HepG2 (cell line): Measurements from ENCODE around the gene B4GALT2. TPM values are rescaled to one million over a fixed set of nuclear protein-coding genes. Genes with fewer than 3 reads are reported as not detected.

ENCODE experiments used
- CCAR2 ChIP-seq: fragments of 200-400 bp; formaldehyde crosslinking; optimal IDR thresholded peaks from 2 replicates; pipeline ENCODE3; 2018; ENCODE audit warnings: low read depth, mild to moderate bottlenecking, low read length, moderate library complexity
- CHD4 ChIP-seq: fragments of 200-600 bp; sonication (generic); IDR thresholded peaks from 2 replicates; pipeline ENCODE4 v1.7.0; 2017; ENCODE audit warnings: mild to moderate bottlenecking, low read length, borderline replicate concordance
- MTA1 ChIP-seq: sonication (generic); formaldehyde crosslinking; IDR thresholded peaks from 2 replicates; pipeline ENCODE4 v1.4.0; 2020; ENCODE audit warnings: missing genetic modification reagents, mild to moderate bottlenecking, borderline replicate concordance
- NR2C2 ChIP-seq: sonication (generic); formaldehyde crosslinking; IDR thresholded peaks from 2 replicates; pipeline ENCODE4 v1.4.0; 2020; ENCODE audit warnings: missing genetic modification reagents, mild to moderate bottlenecking, moderate library complexity, borderline replicate concordance
- PHF21A ChIP-seq: sonication (generic); formaldehyde crosslinking; IDR thresholded peaks from 2 replicates; pipeline ENCODE4 v1.5.0; 2020; ENCODE audit warnings: mild to moderate bottlenecking, missing genetic modification reagents
- RBM22 ChIP-seq: fragments of 200-400 bp; formaldehyde crosslinking; optimal IDR thresholded peaks from 2 replicates; pipeline ENCODE3; 2017; ENCODE audit warnings: mild to moderate bottlenecking, low read length, moderate library complexity
- RFX1 ChIP-seq: fragments of 450-650 bp; IDR thresholded peaks from 2 replicates; pipeline ENCODE4 v1.6.1; 2017
- RXRA ChIP-seq: sonication (generic); formaldehyde crosslinking; IDR thresholded peaks from 2 replicates; pipeline ENCODE4 v1.5.1; 2020; ENCODE audit warnings: missing genetic modification reagents
- SMAD9 ChIP-seq: sonication (generic); formaldehyde crosslinking; IDR thresholded peaks from 2 replicates; pipeline ENCODE4 v1.5.1; 2020; ENCODE audit warnings: mild to moderate bottlenecking, missing genetic modification reagents
- XRCC5 ChIP-seq: fragments of 200-400 bp; formaldehyde crosslinking; optimal IDR thresholded peaks from 2 replicates; pipeline ENCODE3; 2017; ENCODE audit warnings: mild to moderate bottlenecking, low read length
- ZNF235 ChIP-seq: sonication (generic); formaldehyde crosslinking; IDR thresholded peaks from 2 replicates; pipeline ENCODE4 v1.8.1; 2023; ENCODE audit warnings: mild to moderate bottlenecking, missing genetic modification reagents, borderline replicate concordance
- ZNF501 ChIP-seq: sonication (generic); formaldehyde crosslinking; IDR thresholded peaks from 2 replicates; pipeline ENCODE4 v1.5.1; 2020; ENCODE audit warnings: mild to moderate bottlenecking, moderate library complexity, missing genetic modification reagents
- ZSCAN31 ChIP-seq: sonication (generic); formaldehyde crosslinking; IDR thresholded peaks from 2 replicates; pipeline ENCODE4 v1.5.0; 2020; ENCODE audit warnings: low read depth, mild to moderate bottlenecking, missing genetic modification reagents
- polyA plus RNA-seq, 8 experiments: library from polyadenylated mRNA; depleted of rRNA in 3 of 8; stranded (reverse) in 7 of 8; unstranded in 1 of 8; fragments of >200 nt; fragmentation: Illumina TruSeq in 4 of 8; extraction: Trizol in 4 of 8; gene quantifications; 2 replicates each; pipeline versions ENCODE4 v1.2.1 to v1.2.3, GENCODE V29; 2011 to 2016; ENCODE audit warnings: low read depth in 4 of 8, missing spikeins in 1 of 8, mixed read lengths in 1 of 8; ENCODE audit not compliant: insufficient read depth in 1 of 8
- total RNA-seq, 5 experiments: library from RNA; depleted of rRNA; stranded (reverse); fragments of >200 nt; fragmentation: Illumina TruSeq; extraction: Trizol; gene quantifications; 2 replicates each; pipeline ENCODE4 v1.2.3, GENCODE V29; 2016; ENCODE audit warnings: low read depth in 1 of 5
- TF ChIP-seq, protein P1 (sequence below): sonication (generic); formaldehyde crosslinking; IDR thresholded peaks from 2 replicates; pipeline ENCODE4 v1.8.0; 2023; ENCODE audit warnings: mild to moderate bottlenecking, missing genetic modification reagents
- TF ChIP-seq, protein P2 (sequence below), 2 experiments: fragments of 450-650 bp in 1 of 2; sonication (generic) in 1 of 2; formaldehyde crosslinking in 1 of 2; IDR thresholded peaks; 2 replicates each; pipeline versions ENCODE4 v1.6.1 to v1.8.0; 2016 to 2022; ENCODE audit warnings: antibody characterized with exemption in 1 of 2, mild to moderate bottlenecking in 1 of 2, missing genetic modification reagents in 1 of 2
- TF ChIP-seq, protein P3 (sequence below): sonication (generic); formaldehyde crosslinking; IDR thresholded peaks from 2 replicates; pipeline ENCODE4 v1.4.0; 2020; ENCODE audit warnings: missing genetic modification reagents

B4GALT2 gene
- total and polyA plus RNA-seq, 2 of the 13 experiments (the other 11 are each of a cell fraction or from before 2014, with no cell fraction given) = 41.9 to 78.0 TPM

DNA sequence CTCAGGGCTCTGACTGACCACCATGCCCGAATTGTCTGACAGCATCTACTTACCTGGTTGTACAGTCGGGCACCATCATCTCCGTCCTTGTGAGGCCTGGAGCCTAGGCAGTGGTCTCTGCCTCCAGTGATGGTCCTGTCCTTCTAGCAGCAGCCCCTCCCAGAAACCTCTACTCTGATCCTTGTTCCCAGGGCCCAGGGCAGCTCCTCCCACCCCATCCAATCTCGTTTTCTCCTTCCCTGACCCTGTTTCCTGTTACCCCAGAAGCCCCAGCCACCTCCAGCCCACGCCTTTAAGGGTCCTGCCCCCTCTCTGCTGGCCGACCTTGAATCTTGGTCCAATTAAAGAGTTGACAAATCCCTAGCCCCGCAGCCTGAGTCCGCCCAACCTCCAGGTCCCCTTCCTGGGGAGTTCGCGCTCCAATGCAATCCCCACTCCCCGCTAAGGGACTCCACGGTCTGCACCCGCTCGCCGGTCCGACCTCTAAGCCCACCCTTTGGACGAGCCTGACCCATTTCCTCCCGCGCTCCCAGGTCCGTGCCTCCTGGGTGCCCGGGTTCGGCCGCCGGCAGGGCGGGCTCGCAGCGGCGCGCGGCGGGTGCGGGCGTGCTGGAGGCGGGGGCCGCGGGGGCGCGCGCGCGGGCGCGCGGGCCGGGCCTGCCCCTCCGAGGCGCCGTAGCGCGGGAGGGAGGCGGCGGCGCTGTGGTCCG lies at the start of gene B4GALT2 (continued):
- TF ChIP-seq ZSCAN31 (CRISPR knock-in tag) (no peak), RXRA (no peak), CHD4 (no peak), SMAD9 (no peak), ZNF235 (no peak), MTA1 (CRISPR knock-in tag) (no peak), RBM22 (peak; percentile 91), RFX1 (no peak), ZNF501 (CRISPR knock-in tag) (peak; percentile 48), NR2C2 (peak; percentile 64), PHF21A (peak; percentile 35; the same call in 1 of the 2 replicates), CCAR2 (no peak), XRCC5 (no peak)
- TF ChIP-seq, protein P1, sequence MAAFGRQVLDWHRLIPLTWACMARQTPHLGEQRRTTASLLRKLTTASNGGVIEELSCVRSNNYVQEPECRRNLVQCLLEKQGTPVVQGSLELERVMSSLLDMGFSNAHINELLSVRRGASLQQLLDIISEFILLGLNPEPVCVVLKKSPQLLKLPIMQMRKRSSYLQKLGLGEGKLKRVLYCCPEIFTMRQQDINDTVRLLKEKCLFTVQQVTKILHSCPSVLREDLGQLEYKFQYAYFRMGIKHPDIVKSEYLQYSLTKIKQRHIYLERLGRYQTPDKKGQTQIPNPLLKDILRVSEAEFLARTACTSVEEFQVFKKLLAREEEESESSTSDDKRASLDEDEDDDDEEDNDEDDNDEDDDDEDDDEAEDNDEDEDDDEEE = no peak
- TF ChIP-seq, protein P2, sequence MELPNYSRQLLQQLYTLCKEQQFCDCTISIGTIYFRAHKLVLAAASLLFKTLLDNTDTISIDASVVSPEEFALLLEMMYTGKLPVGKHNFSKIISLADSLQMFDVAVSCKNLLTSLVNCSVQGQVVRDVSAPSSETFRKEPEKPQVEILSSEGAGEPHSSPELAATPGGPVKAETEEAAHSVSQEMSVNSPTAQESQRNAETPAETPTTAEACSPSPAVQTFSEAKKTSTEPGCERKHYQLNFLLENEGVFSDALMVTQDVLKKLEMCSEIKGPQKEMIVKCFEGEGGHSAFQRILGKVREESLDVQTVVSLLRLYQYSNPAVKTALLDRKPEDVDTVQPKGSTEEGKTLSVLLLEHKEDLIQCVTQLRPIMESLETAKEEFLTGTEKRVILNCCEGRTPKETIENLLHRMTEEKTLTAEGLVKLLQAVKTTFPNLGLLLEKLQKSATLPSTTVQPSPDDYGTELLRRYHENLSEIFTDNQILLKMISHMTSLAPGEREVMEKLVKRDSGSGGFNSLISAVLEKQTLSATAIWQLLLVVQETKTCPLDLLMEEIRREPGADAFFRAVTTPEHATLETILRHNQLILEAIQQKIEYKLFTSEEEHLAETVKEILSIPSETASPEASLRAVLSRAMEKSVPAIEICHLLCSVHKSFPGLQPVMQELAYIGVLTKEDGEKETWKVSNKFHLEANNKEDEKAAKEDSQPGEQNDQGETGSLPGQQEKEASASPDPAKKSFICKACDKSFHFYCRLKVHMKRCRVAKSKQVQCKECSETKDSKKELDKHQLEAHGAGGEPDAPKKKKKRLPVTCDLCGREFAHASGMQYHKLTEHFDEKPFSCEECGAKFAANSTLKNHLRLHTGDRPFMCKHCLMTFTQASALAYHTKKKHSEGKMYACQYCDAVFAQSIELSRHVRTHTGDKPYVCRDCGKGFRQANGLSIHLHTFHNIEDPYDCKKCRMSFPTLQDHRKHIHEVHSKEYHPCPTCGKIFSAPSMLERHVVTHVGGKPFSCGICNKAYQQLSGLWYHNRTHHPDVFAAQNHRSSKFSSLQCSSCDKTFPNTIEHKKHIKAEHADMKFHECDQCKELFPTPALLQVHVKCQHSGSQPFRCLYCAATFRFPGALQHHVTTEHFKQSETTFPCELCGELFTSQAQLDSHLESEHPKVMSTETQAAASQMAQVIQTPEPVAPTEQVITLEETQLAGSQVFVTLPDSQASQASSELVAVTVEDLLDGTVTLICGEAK (IDR thresholded peaks at IDR 0.05) = no peak
- TF ChIP-seq, protein P2 (CRISPR knock-in tag; IDR thresholded peaks at IDR 0.05) = no peak
- TF ChIP-seq, protein P3, sequence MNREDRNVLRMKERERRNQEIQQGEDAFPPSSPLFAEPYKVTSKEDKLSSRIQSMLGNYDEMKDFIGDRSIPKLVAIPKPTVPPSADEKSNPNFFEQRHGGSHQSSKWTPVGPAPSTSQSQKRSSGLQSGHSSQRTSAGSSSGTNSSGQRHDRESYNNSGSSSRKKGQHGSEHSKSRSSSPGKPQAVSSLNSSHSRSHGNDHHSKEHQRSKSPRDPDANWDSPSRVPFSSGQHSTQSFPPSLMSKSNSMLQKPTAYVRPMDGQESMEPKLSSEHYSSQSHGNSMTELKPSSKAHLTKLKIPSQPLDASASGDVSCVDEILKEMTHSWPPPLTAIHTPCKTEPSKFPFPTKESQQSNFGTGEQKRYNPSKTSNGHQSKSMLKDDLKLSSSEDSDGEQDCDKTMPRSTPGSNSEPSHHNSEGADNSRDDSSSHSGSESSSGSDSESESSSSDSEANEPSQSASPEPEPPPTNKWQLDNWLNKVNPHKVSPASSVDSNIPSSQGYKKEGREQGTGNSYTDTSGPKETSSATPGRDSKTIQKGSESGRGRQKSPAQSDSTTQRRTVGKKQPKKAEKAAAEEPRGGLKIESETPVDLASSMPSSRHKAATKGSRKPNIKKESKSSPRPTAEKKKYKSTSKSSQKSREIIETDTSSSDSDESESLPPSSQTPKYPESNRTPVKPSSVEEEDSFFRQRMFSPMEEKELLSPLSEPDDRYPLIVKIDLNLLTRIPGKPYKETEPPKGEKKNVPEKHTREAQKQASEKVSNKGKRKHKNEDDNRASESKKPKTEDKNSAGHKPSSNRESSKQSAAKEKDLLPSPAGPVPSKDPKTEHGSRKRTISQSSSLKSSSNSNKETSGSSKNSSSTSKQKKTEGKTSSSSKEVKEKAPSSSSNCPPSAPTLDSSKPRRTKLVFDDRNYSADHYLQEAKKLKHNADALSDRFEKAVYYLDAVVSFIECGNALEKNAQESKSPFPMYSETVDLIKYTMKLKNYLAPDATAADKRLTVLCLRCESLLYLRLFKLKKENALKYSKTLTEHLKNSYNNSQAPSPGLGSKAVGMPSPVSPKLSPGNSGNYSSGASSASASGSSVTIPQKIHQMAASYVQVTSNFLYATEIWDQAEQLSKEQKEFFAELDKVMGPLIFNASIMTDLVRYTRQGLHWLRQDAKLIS (CRISPR knock-in tag) = no peak
